Epithelial cell of proximal tubule (primary cell): Measurements from ENCODE around the gene OSBPL5. TPM values are rescaled to one million over a fixed set of nuclear protein-coding genes. Genes with fewer than 3 reads are reported as not detected.

Experiments
- DNase-seq: peaks from one replicate; pipeline ENCODE4 v3.0.0-alpha.2; 2011; ENCODE audit warnings: low read depth
- H3K4me3 ChIP-seq: 2 replicates; pipeline ENCODE4 v1.5.1; 2011; ENCODE audit warnings: low read depth, mild to moderate bottlenecking, low read length
- CTCF ChIP-seq: conservative IDR thresholded peaks from 2 replicates; pipeline ENCODE4 v1.5.1; 2012; ENCODE audit warnings: low read depth, mild to moderate bottlenecking, low read length
- total RNA-seq: library from RNA; depleted of rRNA; stranded (reverse); fragments of >200 nt; gene quantifications from 2 replicates; pipeline ENCODE4 v1.2.3, GENCODE V29; 2015

OSBPL5 gene
- total RNA-seq, 1 donor from 2014 or later = 25.3 TPM

- TF ChIP-seq CTCF = no peak
- no peak overlapping the region for H3K4me3 ChIP-seq
- DNase-seq = no peak
These were observed 33.7 kb downstream of the OSBPL5 start for GRCh38 chr11:3131330-3131941.

GRCh38 chr11:3130269-3131071 lies 34.6 kb downstream of the OSBPL5 start:
- H3K4me3 ChIP-seq = no peak overlapping the region
- TF ChIP-seq CTCF = no peak
- DNase-seq = no peak

GRCh38 chr11:3129591-3130268 lies 35.4 kb downstream of the OSBPL5 start:
- TF ChIP-seq CTCF = no peak
- no peak overlapping the region for H3K4me3 ChIP-seq
- DNase-seq = no peak

- DNase-seq = no peak
- no peak for TF ChIP-seq CTCF
These were observed 35.9 kb downstream of the OSBPL5 start for GRCh38 chr11:3129181-3129590.

DNA sequence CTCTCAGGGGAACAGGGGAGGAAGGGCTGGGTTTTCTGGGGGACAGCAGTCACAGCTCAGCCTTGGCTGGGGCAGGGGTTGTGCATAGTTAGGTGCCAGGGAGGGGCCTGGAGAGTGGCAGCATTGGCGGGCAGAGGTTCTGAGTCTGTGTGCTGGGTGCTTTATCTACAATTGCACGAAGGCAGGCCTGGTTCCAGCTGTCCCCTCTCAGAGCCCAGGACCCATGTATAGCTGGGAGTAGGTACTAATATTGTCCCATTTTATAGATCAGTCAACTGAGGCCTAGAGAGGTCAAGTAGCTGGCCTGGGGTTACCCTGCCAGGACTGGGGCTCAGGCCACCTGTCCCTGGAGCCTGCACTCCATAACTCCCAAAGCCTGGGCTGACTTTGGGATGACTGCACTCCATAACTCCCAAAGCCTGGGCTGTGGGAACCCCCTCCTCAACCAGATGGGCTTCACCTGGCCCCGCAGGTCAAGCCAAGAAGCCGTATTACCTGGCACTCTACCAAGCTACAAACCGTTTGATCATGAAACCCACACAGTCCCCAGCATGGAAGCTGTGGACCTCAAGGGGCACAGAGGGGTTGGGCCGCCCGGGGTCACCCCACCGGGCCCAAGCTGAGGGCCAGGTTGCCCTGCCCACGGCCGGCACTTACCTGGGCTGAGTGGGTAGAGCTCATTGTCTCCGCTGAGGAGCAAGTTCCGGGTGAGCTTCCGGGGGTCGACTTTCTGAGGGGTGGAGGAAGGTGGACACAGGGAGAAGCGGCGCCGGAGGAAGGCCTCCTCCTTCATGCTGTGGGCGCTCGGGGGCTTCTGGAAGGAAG lies 36.5 kb downstream of the OSBPL5 start:
- DNase-seq = no peak
- H3K4me3 ChIP-seq = no peak overlapping the region
- no peak for TF ChIP-seq CTCF

More at GRCh38 chr11:3129181-3129590, 35.9 kb downstream of the OSBPL5 start:
- no peak overlapping the region for H3K4me3 ChIP-seq

- no peak for DNase-seq
- H3K4me3 ChIP-seq = no peak overlapping the region
- no peak for TF ChIP-seq CTCF
These were observed 37.3 kb downstream of the OSBPL5 start for GRCh38 chr11:3127706-3128355.
